HG03060 (cell line): ENCODE data around the gene RARB.
A peak's percentile ranks its signal among the peaks of the same experiment; 100 is the strongest.

Experiments
- ATAC-seq: cut with Tn5 transposase; IDR thresholded peaks from one replicate; pipeline ENCODE4 v1.9.1; 2021; ENCODE audit warnings: low read depth, moderate number of reproducible peaks; ENCODE audit not compliant: unreplicated experiment

The RARB gene

GRCh38 chr3:25445731-25446130 is 17.7 kb downstream of the RARB start:
- no peak for ATAC-seq

GRCh38 chr3:25447285-25447684 is 19.2 kb downstream of the RARB start:
- no peak for ATAC-seq

- no peak for ATAC-seq
Measured at GRCh38 chr3:25447925-25448324, 19.9 kb downstream of the RARB start.

- ATAC-seq, result no peak
Measured at GRCh38 chr3:25448750-25449692, 21.0 kb downstream of the RARB start.

GRCh38 chr3:25449857-25450256 is 21.8 kb downstream of the RARB start:
- ATAC-seq, result no peak

GRCh38 chr3:25452192-25452591 is 24.1 kb downstream of the RARB start:
- no peak for ATAC-seq

- no peak for ATAC-seq
Measured at GRCh38 chr3:25452740-25453139, 24.7 kb downstream of the RARB start.

- no peak for ATAC-seq
Measured at GRCh38 chr3:25453619-25454004, 25.5 kb downstream of the RARB start.

- ATAC-seq, result no peak
Measured at GRCh38 chr3:25454005-25454927, 26.2 kb downstream of the RARB start.

- no peak for ATAC-seq
Measured at GRCh38 chr3:25455441-25456132, 27.5 kb downstream of the RARB start.

GRCh38 chr3:25456723-25457670 is 28.9 kb downstream of the RARB start:
- ATAC-seq, result no peak

GRCh38 chr3:25457671-25458419 is 29.8 kb downstream of the RARB start:
- no peak for ATAC-seq

GRCh38 chr3:25458420-25458814 is 30.4 kb downstream of the RARB start:
- no peak for ATAC-seq

- ATAC-seq, result peak; percentile 85
Measured at GRCh38 chr3:25460751-25461150, 32.7 kb downstream of the RARB start.

- no peak for ATAC-seq
Measured at GRCh38 chr3:25461946-25462345, 33.9 kb downstream of the RARB start.

- no peak for ATAC-seq
Measured at GRCh38 chr3:25462495-25462894, 34.4 kb downstream of the RARB start.

GRCh38 chr3:25463836-25464418 is 35.9 kb downstream of the RARB start:
- no peak for ATAC-seq

GRCh38 chr3:25465266-25465860 is 37.3 kb downstream of the RARB start:
- ATAC-seq, result no peak
